GM10847 (cell line): ENCODE measurements around the gene ROCK2.

Experiments
- POLR2A ChIP-seq: IDR thresholded peaks from 2 replicates; pipeline ENCODE4 v1.6.1; 2011; ENCODE audit not compliant: insufficient read length; ENCODE audit errors: extremely low read depth

Gene ROCK2

DNA sequence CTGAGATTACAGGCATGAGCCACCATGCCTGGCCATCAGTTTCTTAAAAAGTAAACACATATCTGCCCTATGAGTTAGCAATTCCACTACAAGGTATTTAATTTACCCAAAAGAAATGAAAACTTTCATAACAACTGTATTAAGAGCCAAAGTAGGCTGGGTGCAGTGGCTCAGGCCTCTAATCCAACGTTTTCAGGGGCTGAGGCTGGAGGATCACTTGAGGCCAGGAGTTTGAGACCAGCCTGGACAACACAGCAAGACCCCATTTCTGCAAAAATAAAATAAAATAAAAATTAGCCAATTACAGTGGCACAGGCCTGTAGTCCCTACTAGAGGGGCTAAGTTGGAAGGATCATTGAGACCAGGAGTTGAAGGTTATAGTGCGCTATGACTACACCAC is 6.5 kb downstream of the ROCK2 start:
- no peak for TF ChIP-seq POLR2A

DNA sequence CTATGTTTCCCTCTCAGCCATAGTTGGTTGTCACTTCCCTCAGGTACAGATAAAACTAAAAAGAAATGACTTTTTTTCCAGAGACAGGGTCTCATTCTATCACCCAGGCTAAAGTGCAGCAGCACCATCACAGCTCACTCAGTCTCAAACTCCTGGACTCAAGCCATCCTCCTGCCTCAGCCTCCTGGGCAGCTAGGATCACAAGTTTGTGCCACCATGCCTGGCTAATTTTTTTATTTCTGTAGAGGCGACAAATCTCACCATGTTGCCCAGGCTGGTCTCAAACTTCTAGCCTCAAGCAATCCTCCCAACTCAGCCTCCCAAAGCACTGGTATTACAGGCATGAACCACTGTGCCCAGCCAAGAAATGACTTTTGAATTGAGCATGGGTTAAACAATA is 8.2 kb downstream of the ROCK2 start:
- no peak for TF ChIP-seq POLR2A

DNA sequence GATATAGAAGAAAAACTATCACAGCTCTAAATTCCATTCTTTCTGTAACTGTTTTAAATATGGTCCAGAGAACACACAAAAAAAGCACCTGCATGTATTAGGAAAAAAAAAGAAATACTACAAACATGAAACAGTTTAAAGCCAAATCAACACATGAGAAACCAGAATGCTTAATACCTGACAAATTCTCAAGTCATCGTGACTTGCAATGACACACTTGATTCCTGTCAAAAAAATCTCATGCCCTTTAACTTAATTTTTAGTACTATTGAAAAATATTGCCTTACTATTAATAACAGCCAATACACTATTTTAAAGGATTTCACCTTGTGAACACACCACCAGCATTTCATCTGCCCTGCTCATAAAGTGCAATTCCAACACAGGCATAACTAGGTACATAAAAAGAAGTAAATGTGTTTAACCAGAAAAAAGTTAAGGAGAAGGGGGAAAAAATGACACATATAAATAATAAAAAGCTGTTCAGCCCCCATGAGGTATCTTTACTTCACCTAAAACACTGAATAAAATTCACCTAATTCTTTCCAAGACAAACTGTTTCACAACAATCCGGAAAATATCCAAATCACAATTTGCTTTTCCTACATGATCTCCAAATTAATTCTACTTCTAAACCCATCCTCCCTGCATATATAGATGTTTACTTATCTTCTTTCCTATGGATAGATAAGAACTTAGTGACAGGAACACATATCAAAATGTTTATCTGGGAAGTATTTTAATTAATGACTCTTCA is 10.8 kb downstream of the ROCK2 start:
- TF ChIP-seq POLR2A, result no peak

DNA sequence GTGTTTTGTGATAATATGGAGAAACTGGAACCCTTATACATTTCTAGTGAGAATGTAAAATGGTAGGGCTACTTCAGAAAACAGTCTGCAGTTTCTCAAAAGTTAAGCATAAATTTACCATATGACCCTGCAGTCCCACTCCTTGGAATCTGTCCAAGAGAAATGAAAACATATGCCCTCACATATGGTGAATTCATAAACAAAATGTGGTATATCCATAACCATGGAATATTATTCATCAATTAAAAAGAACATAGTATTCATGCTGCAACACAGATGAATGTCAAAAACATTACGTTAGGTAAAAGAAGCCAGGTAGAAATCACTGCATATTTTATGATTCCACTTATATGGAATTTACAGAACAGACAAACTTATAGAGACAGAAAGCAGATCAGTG is 11.8 kb downstream of the ROCK2 start:
- no peak for TF ChIP-seq POLR2A

DNA sequence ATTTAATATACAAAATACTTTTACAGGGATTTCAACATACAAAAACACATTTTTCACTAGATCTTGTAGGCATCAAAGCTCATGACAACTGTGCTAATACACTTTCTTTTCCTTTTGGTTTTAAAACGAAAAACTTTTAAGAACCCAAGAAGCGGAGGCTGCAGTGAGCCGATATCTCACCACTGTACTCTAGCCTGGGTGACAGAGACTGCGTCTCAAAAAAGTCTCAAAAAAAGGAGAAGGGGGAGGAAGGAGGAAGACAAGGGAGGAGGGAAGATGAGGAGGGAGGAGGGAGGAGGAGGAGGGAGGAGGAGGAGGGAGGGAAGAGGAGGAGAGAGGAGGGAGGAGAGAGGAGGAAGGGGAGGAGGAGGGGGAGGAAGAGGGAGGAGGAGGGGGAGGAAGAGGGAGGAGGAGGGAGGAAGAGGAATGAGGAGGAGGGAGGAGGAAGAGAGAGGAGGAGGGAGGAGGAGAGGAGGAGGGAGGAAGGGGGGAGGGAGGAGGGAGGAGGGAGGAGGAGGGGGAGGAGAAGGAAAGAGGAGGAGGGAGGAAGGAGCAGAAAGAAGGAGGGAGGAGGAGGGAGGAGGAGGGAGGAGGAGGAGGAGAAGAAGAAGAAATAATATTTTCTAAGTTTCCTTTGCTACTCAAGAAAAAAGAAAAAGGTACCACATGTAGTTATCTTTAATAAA is 13.8 kb downstream of the ROCK2 start:
- TF ChIP-seq POLR2A, result no peak

DNA sequence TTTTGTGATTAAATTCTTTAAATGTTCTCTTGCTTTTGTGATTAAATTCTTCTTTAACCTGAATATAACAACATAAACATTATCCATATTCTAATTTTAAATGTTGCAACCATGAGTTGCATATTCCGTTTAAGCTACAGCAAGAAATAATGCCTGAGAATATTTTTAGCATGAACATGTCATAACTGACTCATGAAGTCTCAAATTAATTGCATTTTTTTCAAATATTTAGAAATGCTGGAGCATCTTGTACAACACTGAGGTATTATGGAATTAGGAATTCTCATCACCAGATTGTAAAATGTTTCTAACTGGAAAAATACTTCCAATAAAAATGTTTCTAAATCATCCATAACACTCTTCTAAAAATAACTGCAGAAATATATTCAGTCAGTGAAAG is 14.7 kb downstream of the ROCK2 start:
- no peak for TF ChIP-seq POLR2A

DNA sequence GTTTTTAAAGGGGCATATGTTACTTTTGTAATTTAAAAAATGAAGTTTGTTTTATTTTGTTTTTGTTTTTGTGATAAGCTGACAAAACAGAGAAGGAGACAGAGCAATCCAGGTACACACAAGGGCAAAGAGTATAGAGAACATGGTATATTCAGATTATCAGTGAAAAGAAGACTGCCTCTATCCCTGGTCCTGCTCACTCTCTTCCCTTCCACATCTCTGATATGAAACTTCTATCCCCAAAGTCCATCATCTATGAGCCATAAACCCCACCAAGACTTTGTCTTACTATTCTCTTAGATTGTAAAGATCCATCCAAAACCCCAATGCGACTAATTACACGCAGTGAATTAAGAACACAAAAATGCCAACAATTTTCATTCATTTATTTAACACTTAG is 16.6 kb downstream of the ROCK2 start:
- no peak for TF ChIP-seq POLR2A

DNA sequence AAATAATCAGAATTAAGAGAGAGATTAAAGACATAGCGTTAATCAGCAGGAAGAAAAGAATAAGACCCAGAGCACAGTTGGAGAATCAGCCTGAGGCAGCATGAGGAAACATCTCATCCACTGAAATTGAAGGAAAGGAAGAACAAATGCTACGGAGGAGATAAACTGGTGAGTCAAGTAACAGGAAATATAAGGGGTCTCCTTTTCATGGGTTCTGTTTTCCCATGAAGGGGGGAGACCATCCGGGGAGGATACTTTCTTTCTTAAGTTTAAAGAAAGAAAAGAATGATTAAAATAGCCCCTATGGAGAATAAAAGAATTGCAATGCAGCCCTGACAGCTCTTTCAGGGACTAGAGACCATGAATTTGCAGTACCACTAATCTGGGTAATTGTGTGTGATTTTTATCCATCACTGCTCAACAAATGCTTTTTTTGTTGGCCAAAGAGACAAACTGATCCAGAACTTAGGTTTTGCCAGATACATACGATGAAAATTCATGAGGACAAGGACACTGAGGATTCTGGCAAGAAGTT is 17.7 kb downstream of the ROCK2 start:
- no peak for TF ChIP-seq POLR2A

DNA sequence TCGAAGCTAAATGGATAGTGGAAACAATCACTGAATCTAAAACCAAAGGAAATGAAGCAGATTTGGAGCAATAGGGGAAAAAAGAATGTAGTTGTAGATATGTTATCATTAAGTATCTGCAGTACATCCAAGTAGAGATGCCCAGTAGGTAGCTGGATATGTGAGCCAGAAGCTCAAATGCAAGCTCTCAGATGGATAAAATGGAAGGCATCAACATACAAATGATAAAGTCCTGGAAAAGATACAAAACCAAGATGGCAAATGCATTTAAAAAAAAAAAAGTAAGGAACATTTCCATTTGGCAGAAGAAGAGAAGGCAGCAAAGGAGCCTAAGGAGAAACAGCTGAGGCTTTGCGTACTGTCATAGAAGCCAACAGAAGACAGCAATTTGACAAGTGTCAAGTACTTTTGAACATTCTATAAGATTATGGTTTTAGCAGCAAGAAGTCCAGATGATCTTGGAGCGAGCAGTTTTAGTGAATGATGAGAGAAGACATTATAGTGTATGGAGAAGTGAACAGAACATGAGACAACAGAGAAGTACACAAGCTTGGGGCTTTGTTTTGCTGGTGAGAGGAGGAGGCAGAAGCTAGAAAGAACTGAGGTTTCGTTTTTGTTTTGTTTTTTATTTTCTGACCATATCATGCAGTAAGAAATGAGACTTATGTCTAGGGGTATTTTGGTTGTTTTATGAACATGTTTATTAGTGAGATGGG is 18.3 kb downstream of the ROCK2 start:
- TF ChIP-seq POLR2A, result no peak

DNA sequence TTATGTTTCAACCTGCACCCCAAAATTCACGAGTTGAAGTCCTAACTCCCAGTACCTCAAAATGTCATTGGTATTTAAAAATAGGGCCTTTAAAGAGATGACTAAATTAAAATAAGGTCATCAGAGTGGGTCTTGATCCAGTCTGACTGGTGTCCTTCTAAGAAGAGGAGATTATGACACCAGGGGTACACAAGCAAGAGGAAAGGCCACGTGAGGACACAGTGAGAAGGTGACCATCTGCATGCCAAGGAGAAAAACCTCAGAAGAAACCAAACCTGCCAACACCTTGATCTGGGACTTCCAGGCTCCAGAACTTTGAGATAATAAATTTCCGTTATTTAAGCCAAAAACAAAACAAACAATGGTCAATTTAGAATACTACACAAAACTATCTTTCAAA is 22.6 kb downstream of the ROCK2 start:
- no peak for TF ChIP-seq POLR2A

DNA sequence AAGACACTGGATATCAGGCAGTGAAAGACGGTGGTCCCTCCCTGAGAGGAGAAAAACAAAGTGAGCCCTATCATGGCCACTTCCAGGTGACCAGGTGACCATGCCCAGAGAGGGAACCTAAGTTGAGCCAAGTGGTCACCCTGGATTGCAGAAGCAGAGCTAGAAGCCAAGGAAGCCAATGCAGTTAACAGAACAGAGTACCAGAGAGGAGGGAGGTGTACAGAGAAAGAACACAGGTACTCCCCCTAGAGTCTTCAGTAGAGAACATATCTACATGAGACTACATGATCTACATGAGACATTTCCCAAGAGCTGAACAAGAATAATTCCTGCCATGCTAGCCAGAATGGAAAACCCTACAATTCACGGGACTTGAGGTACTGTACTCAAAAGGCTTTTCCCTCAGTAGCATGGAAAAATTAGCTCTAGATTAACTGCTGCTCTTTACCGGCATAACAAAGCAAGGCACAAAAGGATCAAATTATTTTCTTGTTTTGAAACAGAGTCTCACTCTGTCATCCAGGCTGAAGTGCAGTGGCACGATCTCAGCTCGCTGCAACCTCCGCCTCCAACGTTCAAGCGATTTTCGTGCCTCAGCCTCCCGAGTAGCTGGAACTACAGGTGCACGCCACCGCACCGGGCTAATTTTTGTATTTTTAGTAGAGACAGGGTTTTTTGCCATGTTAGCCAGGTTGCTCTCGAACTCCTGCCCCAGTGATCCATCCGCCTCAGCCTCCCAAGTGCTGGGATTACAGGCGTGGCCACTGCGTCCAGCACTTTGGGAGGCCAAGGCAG is 23.5 kb downstream of the ROCK2 start:
- TF ChIP-seq POLR2A, result no peak

DNA sequence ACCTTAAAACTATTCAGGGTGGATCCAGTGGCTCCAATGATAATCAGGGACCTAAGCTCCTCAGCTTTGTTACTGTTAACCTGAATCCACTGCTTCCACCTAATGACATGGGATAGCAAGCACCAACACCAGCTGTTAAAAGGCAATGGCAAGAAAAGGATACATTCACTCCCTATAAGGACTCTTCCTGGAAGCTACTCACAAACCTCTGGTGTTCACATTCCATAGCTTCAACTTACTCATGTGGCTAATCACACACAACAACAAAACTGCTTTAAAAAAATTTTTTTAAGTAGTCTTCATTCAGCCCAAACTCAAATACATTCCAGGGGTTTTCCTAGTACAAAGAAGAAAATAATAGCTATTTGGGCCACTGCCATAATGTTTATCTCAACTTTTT is 24.5 kb downstream of the ROCK2 start:
- TF ChIP-seq POLR2A, result no peak

DNA sequence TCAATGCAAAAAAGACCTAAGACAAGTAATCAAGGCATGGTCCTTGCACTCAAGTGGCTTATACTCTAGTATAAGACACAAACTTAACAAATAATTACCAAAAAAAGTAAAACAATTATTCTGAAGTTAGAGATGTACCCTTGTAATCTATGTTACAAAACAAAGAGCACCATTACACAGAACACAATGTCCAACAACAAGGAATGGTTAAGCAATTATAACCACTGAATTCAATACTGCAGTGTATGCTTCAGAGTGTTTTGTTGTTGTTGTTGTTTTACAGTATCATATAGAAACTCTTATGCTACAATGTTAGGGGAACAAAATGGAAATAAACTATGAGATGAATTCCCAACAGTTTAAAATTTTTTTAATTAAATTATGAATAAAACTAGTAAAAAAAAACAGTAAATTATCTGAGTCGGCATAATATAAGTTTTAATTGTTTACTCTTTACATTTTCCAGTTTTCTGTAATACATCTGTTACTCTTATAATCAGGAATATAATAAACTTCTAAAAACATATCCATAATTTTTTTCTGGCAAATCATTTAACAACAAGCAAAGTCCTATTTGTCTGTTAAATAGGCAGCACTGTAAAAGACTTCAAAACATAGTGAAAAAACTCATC is 29.2 kb downstream of the ROCK2 start:
- TF ChIP-seq POLR2A, result no peak

DNA sequence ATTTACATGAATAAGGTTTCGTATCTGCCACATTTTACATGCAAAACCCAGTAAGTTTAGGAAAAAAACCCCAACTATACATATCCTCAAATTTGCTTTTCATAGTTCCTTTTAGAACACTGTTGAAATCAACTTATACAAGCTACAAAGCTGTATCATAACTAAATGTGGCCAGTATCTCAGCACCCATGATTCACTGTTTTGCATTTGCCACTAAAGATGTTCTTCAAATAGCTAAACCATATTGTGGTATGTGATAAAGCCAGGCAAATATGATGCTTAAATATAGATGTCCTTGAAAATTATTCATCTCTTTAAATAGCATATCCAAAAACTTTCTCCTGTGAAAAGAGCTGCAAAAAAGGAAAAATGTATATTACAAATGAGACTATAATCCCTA is 29.9 kb downstream of the ROCK2 start:
- no peak for TF ChIP-seq POLR2A
